Measurements from ENCODE around the gene SLC2A6. TPM values are rescaled to one million over a fixed set of nuclear protein-coding genes. Genes with fewer than 3 reads are reported as not detected.
"Not testable (repeated sequence)": the region's sequence is repeated elsewhere in the genome, so short reads cannot be mapped to it uniquely, and the experiment has no call there.

SLC2A6 gene
- polyA plus RNA-seq, 1 of the 3 experiments (the other 2 are of a cell fraction), result 5.2 TPM

- no peak overlapping the region for H3K4me2 ChIP-seq
- 74% methylated on average over 7 of the region's 7 CpGs for WGBS (ENCODE audit: low lambda C conversion rate)
- no peak for TF ChIP-seq POLR2AphosphoS5 (IDR thresholded peaks at IDR 0.05; ENCODE audit: low read depth, low read length)
- no peak for TF ChIP-seq RAD21 (IDR thresholded peaks at IDR 0.05; ENCODE audit: low read length)
- TF ChIP-seq SIN3A (IDR thresholded peaks at IDR 0.05; ENCODE audit: borderline replicate concordance, low read depth, low read length), result no peak
- TF ChIP-seq CTCF (IDR thresholded peaks at IDR 0.05), result no peak
- TF ChIP-seq TAF1 (IDR thresholded peaks at IDR 0.05; ENCODE audit: borderline replicate concordance, low read depth, low read length), result no peak
- no peak for TF ChIP-seq GATA2 (CRISPR knock-in tag; IDR thresholded peaks at IDR 0.05)
- no peak for TF ChIP-seq ZBTB33 (IDR thresholded peaks at IDR 0.05; ENCODE audit: borderline replicate concordance, low read depth)
- no peak for TF ChIP-seq USF1 (IDR thresholded peaks at IDR 0.05; ENCODE audit: borderline replicate concordance, low read depth)
- TF ChIP-seq EZH2phosphoT487 (IDR thresholded peaks at IDR 0.05; ENCODE audit: borderline replicate concordance, low read depth), result no peak
- TF ChIP-seq RCOR1 (IDR thresholded peaks at IDR 0.05; ENCODE audit: low read length), result no peak
- TF ChIP-seq REST (IDR thresholded peaks at IDR 0.05; ENCODE audit: low read depth, low read length), result no peak
- no peak for TF ChIP-seq GABPA (IDR thresholded peaks at IDR 0.05; ENCODE audit: low read depth)
- no peak for TF ChIP-seq FOXJ3 (CRISPR knock-in tag; IDR thresholded peaks at IDR 0.05)
- no peak overlapping the region for H3K4me3 ChIP-seq (ENCODE audit: low read depth in 2 of 2, low read length in 1 of 2)
- no peak overlapping the region for H3K9ac ChIP-seq
- H3K9me2 ChIP-seq, result no peaks in the 10 kb centered on the region
- no peaks in the 10 kb centered on the region for H4K20me1 ChIP-seq (ENCODE audit: insufficient read depth)
- ChIA-PET CTCF (no interaction called here), POLR2A (no interaction called here)
- H3K27ac ChIP-seq (ENCODE audit: low read depth in 2 of 2, low read length in 1 of 2), result no peak overlapping the region
- no peaks in the 10 kb centered on the region for H3K27me3 ChIP-seq (ENCODE audit: insufficient read depth)
- no peaks in the 10 kb centered on the region for H3K79me2 ChIP-seq (ENCODE audit: insufficient read depth)
- H3K36me3 ChIP-seq (replicated peaks in 1 of 2; ENCODE audit: control insufficient read depth in 1 of 2, insufficient read depth in 2 of 2, low read length in 1 of 2), result no peaks in the 10 kb centered on the region
- H3K9me3 ChIP-seq, result no peaks in the 10 kb centered on the region
- no peak for DNase-seq
- no peaks in the 10 kb centered on the region for H3F3A ChIP-seq (replicated peaks; ENCODE audit: insufficient read depth)
- H3K4me1 ChIP-seq (ENCODE audit: control insufficient read depth in 1 of 2, insufficient read depth in 2 of 2, low read depth in 1 of 2, low read length in 1 of 2), result peaks cover 0 to 14% of the 10 kb centered on the region in 2 experiments; a peak in 2 of 4 replicates
- H2AFZ ChIP-seq (ENCODE audit: low read depth), result no peak overlapping the region
Observed at GRCh38 chr9:133452562-133452961, 26.3 kb downstream of the SLC2A6 start.

GRCh38 chr9:133451865-133452264 lies 27.0 kb downstream of the SLC2A6 start:
- CTCF ChIA-PET, result interaction anchor here (0.6 kb wide), 1 partner anchor 38 kb away, joined by 3 read pairs; no protein-coding TSS in a partner anchor
- H4K20me1 ChIP-seq (ENCODE audit: insufficient read depth); H3K27ac ChIP-seq (ENCODE audit: low read depth in 2 of 2, low read length in 1 of 2); POLR2A ChIA-PET; H3K9me3 ChIP-seq; H3K79me2 ChIP-seq (ENCODE audit: insufficient read depth); H3F3A ChIP-seq (replicated peaks; ENCODE audit: insufficient read depth); H3K9ac ChIP-seq; H3K9me2 ChIP-seq; H2AFZ ChIP-seq (ENCODE audit: low read depth); H3K4me2 ChIP-seq; H3K36me3 ChIP-seq (replicated peaks in 1 of 2; ENCODE audit: control insufficient read depth in 1 of 2, insufficient read depth in 2 of 2, low read length in 1 of 2); H3K27me3 ChIP-seq (ENCODE audit: insufficient read depth); H3K4me3 ChIP-seq (ENCODE audit: low read depth in 2 of 2, low read length in 1 of 2); DNase-seq: not testable (repeated sequence)
- 95% methylated on average over 5 of the region's 5 CpGs for WGBS (ENCODE audit: low lambda C conversion rate)
- H3K4me1 ChIP-seq (ENCODE audit: control insufficient read depth in 1 of 2, insufficient read depth in 2 of 2, low read depth in 1 of 2, low read length in 1 of 2), result peaks cover 0 to 14% of the 10 kb centered on the region in 2 experiments; a peak in 2 of 4 replicates

All from SK-N-SH (cell line).